DOHH2 (cell line): Measurements from ENCODE around the gene TMEM107.

ENCODE experiments used
- CTCF ChIP-seq: fragments of 200-600 bp; sonication (generic); IDR thresholded peaks from one replicate; pipeline ENCODE4 v1.5.1; 2014; ENCODE audit warnings: antibody characterized with exemption, mild to moderate bottlenecking, low read depth, low read length; ENCODE audit not compliant: poor library complexity, severe bottlenecking
- EZH2phosphoT487 ChIP-seq: fragments of 200-600 bp; sonication (generic); IDR thresholded peaks from 2 replicates; pipeline ENCODE4 v1.6.1; 2017; ENCODE audit warnings: borderline replicate concordance, mild to moderate bottlenecking, antibody characterized with exemption, low read length, moderate library complexity, mixed read lengths

DNA sequence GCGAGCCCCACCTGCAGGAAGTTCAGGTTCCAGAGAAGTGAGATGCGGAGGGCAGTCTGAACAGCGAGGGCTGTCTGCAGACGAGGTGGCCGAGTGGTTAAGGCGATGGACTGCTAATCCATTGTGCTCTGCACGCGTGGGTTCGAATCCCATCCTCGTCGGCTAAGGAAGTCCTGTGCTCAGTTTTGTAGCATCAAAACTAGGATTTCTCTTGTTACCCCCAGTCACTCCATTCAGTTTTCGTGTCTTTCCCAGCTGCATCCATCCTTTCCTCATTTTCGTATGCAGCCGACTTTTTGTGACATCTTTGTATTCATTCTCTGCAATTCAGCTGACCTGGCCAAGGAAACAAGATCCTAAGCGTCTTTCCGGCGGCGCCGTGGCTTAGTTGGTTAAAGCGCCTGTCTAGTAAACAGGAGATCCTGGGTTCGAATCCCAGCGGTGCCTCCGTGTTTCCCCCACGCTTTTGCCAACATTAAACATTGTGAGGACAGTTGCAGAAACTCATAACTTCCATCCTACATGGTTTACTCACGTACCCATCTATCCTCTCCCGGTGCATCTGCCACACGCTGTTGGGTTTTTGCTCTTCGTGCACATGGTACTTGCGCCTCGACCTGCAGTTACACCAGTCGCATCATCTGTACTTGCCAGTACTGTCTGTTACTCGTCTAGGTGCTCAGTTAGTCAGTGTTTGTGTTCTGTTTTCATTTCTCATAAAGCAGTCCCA, 10.8 kb upstream of the TMEM107 start:
- TF ChIP-seq CTCF (no peak), EZH2phosphoT487 (no peak)
